Measurements from ENCODE around the gene TMEM266.
"Not testable (repeated sequence)": the region's sequence is repeated elsewhere in the genome, so short reads cannot be mapped to it uniquely, and the experiment has no call there.

The TMEM266 gene

GRCh38 chr15:76059320-76060117 lies at the start of gene TMEM266:
Gene TMEM266 (plus strand): TSS chr15:76059985. CDS start chr15:76134264, 74,279 bp downstream.
- DNase-seq (ENCODE audit: low read depth in 2 of 2), result no peak

- no peak for DNase-seq (ENCODE audit: low read depth in 2 of 2)
Observed at GRCh38 chr15:76010613-76011012, 49.2 kb upstream of the TMEM266 start.

DNA sequence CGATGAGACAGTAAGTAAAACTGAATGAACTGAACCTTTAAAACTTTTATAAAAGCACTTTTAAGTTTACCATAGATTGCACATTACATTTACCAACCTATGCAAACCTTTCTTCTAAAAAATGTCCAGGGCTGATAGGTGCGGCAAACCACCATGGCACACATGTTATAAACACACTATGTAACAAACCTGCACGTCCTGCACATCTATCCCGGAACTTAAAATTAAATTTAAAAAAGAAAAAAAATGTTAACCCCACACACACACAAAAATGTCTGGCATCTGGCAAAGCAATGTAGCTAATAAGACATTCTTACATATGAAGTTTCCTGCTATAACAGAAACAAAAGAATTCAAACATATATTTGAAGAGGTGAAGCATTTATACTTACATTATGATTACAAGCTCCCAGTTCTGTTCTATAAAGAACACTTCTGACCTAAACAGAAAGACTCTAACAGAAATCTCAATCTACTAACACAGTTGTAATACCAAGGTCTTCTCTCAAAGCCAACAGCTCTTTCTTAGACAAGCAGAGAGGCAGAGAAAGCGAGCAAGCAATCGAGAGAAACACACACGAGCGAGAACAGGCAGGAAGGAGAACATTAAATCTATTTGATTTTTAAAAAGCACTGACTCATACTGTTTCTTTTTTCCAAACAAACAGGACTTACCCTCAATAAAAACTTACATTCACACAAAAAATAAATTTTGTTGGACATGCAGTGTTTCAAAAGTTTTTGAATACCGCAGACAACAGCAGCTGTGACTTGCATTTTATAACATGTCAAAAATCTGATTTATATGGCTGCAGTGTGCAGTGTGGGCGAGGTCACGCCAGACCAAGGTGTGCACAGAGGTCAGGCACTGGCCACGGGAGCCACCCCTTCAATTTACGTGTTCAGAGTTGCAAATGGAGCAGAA lies 47.9 kb upstream of the TMEM266 start, which contains the start of gene NRG4:
Gene NRG4, minus strand, starts transcription at position 798 of the 925 bp plus-strand sequence. CDS start 1,194 bp downstream, outside the sequence.
- no peak for DNase-seq (ENCODE audit: low read depth in 2 of 2)

- not testable (repeated sequence) for DNase-seq (ENCODE audit: low read depth in 2 of 2)
Observed at GRCh38 chr15:76013470-76013869, 46.3 kb upstream of the TMEM266 start.

DNA sequence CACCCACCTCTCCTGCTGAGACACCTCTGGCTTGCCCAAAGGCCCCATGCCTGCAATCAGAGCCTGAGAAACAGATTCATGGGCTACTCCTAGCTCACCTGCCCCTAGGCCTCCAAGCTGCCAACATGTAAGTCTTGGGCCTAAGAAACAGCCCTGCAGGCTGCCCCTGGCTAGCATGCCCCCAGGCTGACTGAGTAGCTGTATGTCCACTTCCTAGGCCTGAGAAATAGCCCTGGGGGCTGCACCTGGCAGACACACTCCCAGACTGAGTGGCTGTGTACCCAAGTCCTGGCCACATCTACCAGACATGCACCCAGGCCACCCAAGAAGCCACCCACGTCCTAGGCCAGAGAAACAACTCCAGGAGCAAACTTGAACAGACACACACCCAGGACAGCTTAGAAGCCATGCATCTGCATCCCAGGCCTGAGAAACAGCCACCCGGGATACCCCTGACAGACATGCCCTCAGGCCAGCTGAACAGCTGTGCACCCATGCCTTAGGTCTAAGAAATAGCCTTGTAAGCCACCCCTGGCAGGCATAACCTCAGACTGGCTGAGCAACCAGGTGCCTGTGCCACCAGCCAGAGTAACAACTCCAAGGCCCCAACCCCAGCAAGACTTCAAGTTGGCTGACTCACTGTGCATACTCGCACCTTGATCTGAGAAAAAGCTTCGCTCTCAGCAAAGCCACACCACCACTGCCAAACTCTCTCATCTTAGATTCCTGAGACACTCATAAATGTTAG lies 35.6 kb upstream of the TMEM266 start:
- DNase-seq (ENCODE audit: low read depth in 2 of 2), result no peak

- DNase-seq (ENCODE audit: low read depth in 2 of 2), result no peak
Observed at GRCh38 chr15:76032046-76032445, 27.7 kb upstream of the TMEM266 start.

DNA sequence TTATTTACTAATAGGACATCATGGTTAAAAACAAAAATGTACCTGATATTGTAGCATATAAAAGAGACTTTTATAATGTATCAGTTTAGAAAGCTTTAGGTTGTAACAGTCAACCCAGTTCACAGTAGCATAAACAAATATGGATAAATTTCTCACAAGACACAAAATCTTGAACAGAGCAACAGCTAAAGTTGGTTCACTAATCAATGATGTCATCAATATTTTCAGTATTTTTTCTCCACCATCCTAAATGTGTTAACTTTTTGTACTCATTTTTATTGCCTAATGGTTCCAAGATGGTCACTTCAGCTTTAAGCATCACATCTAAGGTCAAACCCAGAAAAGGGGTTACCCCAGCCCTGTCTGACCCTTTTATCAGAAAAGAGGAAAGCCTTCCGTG lies 26.3 kb upstream of the TMEM266 start:
- DNase-seq (ENCODE audit: low read depth in 2 of 2), result no peak

GRCh38 chr15:76034111-76034510 lies 25.7 kb upstream of the TMEM266 start:
- DNase-seq (ENCODE audit: low read depth in 2 of 2), result no peak

GRCh38 chr15:76035593-76035992 lies 24.2 kb upstream of the TMEM266 start:
- DNase-seq (ENCODE audit: low read depth in 2 of 2), result no peak

DNA sequence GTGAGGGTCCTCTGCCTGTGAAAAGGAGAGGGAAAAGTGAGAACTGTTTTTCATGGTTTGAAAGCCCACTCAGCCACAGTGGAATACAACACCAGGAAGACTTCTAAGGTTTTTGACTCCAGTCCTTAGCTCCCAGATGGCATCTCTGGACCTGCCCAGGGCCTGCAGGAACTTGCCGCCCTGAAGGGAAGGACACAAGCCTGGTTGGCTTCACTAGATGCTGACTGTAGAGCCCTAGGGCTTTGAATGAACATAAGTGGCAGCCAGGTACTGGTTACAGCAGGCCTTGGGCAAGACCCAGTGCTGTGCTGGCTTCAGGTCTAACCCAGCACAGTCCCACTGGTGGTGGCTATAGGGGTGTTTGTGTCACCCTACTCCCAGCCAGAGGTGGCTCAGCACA lies 21.3 kb upstream of the TMEM266 start:
- no peak for DNase-seq (ENCODE audit: low read depth in 2 of 2)

GRCh38 chr15:76054201-76054600 lies 5.6 kb upstream of the TMEM266 start:
- DNase-seq (ENCODE audit: low read depth in 2 of 2), result not testable (repeated sequence)

DNA sequence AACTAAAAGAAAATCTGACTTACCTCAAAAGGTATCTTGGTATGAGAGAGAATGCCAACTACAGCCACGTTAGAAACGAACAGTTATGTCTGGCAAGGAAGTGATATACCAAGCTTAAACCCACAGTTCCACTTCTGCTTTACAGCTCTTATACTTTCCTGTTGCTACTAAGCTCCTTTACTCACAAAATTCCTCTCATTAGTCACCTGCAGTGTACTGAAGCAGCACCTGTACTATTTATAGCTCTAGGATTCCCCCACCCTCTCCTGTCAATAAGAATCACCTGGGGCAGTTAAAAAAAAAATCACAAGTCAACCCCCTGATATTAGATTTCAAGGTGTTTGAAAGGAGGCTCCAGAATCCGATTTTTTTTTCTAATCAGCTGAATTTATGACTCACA lies 2.9 kb upstream of the TMEM266 start:
- no peak for DNase-seq (ENCODE audit: low read depth in 2 of 2)

DNA sequence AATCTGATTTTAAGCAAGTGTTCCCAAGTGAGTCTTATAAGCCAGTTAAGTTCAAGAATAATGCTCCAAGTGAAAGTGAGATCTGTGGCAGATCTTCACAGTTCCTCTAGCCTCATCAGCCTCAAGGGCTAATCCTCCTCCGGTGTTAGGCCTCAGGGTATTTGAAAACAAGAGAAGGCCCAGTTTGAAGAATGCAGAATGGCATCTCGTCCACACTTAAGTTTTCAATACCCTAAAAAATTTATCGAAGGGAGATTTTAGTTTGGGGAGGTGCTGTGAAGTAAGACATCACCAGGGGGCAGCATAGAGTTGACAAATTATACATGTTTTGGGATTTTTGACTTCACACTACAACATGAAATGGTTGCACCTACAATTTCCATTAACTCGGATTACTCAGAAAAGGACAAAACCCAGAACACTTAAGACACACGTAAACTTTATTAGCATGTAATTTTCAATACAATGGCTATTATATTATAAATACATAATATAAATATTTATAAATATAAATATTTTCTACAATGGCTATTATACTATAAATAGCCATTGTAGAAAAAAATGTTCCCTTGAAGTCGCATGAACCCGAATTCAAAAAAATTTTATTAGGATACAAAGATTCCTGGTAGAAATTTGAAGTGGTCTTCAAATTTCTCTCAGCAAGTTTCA lies 2.3 kb upstream of the TMEM266 start:
- DNase-seq (ENCODE audit: low read depth in 2 of 2), result no peak

DNA sequence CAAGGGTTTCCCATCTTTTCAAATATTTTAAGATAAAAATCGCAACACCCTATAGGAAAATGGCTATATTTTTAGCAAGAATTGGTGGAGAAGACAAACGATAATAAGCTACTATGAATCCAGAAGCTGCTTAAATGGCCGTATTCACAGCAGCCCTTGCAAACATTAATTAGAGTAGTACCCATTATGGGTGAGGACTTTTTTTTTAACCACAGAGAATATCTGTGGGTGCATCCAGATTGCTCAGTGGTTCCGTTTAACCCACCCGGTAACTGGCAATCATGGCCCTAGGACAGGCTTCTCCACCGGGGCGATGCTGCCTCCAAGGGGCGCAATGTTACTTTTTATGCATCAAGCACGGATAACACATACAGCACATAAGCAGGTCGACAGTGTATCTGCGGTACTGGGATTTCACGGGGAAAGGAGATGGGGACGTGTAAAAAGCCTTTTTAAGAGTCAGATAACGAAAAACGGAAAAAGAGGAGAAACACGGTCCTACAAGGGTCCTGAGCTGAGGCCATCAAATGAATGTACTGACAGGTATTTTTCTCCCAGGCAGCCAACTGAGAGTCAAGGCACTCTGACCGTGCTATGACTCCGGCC lies 968 bp upstream of the TMEM266 start:
- no peak for DNase-seq (ENCODE audit: low read depth in 2 of 2)

- no peak for DNase-seq (ENCODE audit: low read depth in 2 of 2)
Observed at GRCh38 chr15:76060118-76060989, 569 bp downstream of the TMEM266 start.

GRCh38 chr15:76061700-76062099 lies 1.9 kb downstream of the TMEM266 start:
- DNase-seq (ENCODE audit: low read depth in 2 of 2), result no peak

- DNase-seq (ENCODE audit: low read depth in 2 of 2), result no peak
Observed at GRCh38 chr15:76062286-76062685, 2.5 kb downstream of the TMEM266 start.

- DNase-seq (ENCODE audit: low read depth in 2 of 2), result no peak
Observed at GRCh38 chr15:76064375-76064774, 4.6 kb downstream of the TMEM266 start.

DNA sequence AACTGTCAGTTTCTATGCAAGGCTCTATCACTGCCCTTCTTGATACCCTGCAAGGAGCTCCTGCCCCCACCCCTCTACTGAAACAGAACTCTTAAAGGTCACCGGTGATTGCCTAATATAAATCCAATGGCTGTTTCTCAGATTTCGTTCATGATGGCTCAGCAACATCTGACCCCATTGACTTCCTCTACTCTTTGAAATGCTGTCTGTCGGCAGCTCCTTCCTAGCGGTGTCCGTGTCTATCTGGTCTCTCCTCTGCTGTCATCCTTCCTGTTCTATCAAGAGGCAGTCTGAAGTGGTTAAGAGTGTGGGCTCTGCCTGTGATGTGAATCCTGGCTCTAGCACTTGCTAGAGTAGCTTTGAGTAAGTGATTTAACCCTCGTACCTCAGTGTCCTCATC lies 5.5 kb downstream of the TMEM266 start:
- no peak for DNase-seq (ENCODE audit: low read depth in 2 of 2)

GRCh38 chr15:76065793-76066192 lies 6.0 kb downstream of the TMEM266 start:
- DNase-seq (ENCODE audit: low read depth in 2 of 2), result no peak
